CD4-positive, CD25-positive, alpha-beta regulatory T cell (primary cell): ENCODE measurements around the gene FSTL4. TPM values are rescaled to one million over a fixed set of nuclear protein-coding genes. Genes with fewer than 3 reads are reported as not detected.

Source experiments
- ATAC-seq, 2 donors: fragments of 150-1000 bp; cut with Tn5 transposase; one replicate each; pipeline ENCODE4 v1.10.0; 2021; ENCODE audit warnings: low read depth in 2 of 2, moderate number of reproducible peaks in 2 of 2, moderate library complexity in 1 of 2
- DNase-seq, 3 donors: peaks; one replicate each; pipeline versions ENCODE4 v3.0.0 to v3.0.0-alpha.2; 2012 to 2022; ENCODE audit warnings: mixed read lengths in 1 of 3
- H3K27ac ChIP-seq: one replicate; pipeline ENCODE4 v1.7.0; 2013; ENCODE audit warnings: mild to moderate bottlenecking, low read length; ENCODE audit not compliant: insufficient read depth, poor library complexity, severe bottlenecking
- H3K27me3 ChIP-seq: one replicate; pipeline ENCODE4 v1.7.0; 2013; ENCODE audit warnings: low read length; ENCODE audit not compliant: control insufficient read depth, insufficient read depth
- H3K36me3 ChIP-seq: one replicate; pipeline ENCODE4 v1.7.0; 2013; ENCODE audit warnings: mild to moderate bottlenecking, low read length, moderate library complexity; ENCODE audit not compliant: control insufficient read depth, insufficient read depth
- H3K4me1 ChIP-seq: 2 replicates; pipeline ENCODE4 v1.7.0; 2013; ENCODE audit warnings: mild to moderate bottlenecking, low read length; ENCODE audit not compliant: insufficient read depth, control insufficient read depth, poor library complexity, severe bottlenecking
- H3K4me3 ChIP-seq: one replicate; pipeline ENCODE4 v1.7.0; 2013; ENCODE audit warnings: low read depth, mild to moderate bottlenecking, low read length, moderate library complexity
- H3K9me3 ChIP-seq, 2 experiments: 1 replicate in 1 of 2; 2 replicates in 1 of 2; pipeline ENCODE4 v1.7.0; 2013; ENCODE audit warnings: low read length in 2 of 2, mild to moderate bottlenecking in 1 of 2, moderate library complexity in 1 of 2; ENCODE audit not compliant: control insufficient read depth in 2 of 2
- H3K27ac Mint-ChIP-seq, 3 donors: one replicate each; pipeline ENCODE4 v1.8.0; 2020 to 2022; ENCODE audit warnings: mild to moderate bottlenecking in 3 of 3, mixed read lengths in 3 of 3, moderate library complexity in 2 of 3
- H3K27me3 Mint-ChIP-seq: one replicate; pipeline ENCODE4 v1.8.0; 2022; ENCODE audit warnings: mild to moderate bottlenecking, mixed read lengths
- H3K36me3 Mint-ChIP-seq: one replicate; pipeline ENCODE4 v1.8.0; 2020; ENCODE audit warnings: mixed read lengths
- H3K4me1 Mint-ChIP-seq, 4 donors: one replicate each; pipeline ENCODE4 v1.8.0; 2020 to 2022; ENCODE audit warnings: mixed read lengths in 4 of 4, mild to moderate bottlenecking in 1 of 4
- H3K4me3 Mint-ChIP-seq, 4 donors: one replicate each; pipeline ENCODE4 v1.8.0; 2020 to 2022; ENCODE audit warnings: mild to moderate bottlenecking in 4 of 4, mixed read lengths in 4 of 4, moderate library complexity in 3 of 4
- H3K9me3 Mint-ChIP-seq, 7 donors: one replicate each; pipeline ENCODE4 v1.8.0; 2020 to 2022; ENCODE audit warnings: mixed read lengths in 7 of 7, mild to moderate bottlenecking in 3 of 7, moderate library complexity in 2 of 7
- polyA plus RNA-seq, 4 donors: library from polyadenylated mRNA; unstranded; fragments of 300-500 nt; fragmentation: Illumina TruSeq; gene quantifications; one replicate each; pipeline ENCODE4 v1.2.3, GENCODE V29; 2021
- total RNA-seq: library from RNA; stranded (reverse); gene quantifications from one replicate; pipeline ENCODE4 v1.2.3, GENCODE V29; 2022

FSTL4 gene
- total and polyA plus RNA-seq, 5 donors from 2014 or later: 0.57 TPM; not detected in 4

DNA sequence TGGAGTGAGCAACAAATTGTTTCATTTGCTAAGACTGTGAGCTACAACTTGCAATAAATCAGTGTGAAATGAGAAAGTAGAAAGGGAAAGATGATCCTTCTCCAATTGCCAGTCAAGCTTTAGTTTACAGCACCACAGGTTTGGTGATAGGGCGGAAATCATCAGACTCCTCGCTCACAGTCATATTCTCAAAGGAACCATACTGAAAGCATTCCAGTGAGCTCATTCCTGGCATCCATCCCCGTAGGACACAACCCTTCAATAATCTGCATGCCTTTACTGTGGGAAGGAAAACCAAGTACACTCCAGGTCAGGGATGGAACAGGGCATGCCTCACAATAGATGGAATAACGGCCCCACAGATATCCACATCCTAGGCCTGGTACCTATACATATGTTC, 80.7 kb downstream of the FSTL4 start:
- no peak overlapping the region for H3K27ac ChIP-seq
- H3K27ac Mint-ChIP-seq: peak overlapping the region in 1 of 3 donors; percentile 34
- peaks cover 10% of the 10 kb centered on the region for H3K27me3 Mint-ChIP-seq

DNA sequence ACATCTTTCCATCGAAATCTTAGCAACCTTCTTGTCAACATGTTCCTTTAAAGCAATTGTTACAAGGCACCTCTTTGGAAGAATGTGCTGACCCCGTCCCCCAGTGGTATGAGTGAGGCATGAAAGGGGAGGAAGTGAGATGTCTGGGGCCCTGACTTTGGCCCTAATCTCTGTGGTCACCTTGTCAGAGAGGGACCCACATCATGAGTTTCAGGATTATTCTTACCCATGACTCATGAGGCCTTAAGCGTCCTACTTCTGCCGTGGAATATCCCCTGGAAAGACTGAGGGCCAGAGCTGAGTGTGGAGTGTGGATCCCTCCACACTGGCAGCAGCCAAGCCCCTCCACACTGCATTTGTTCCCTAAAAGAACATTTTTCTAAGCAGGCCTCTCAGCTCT, 81.2 kb downstream of the FSTL4 start:
- Mint-ChIP-seq H3K4me3 (no peak overlapping the region), H3K4me1 (no peaks in the 10 kb centered on the region), H3K27me3 (peaks cover 10% of the 10 kb centered on the region), H3K27ac (peak overlapping the region in 1 of 3 donors; percentile 34), H3K36me3 (no peaks in the 10 kb centered on the region), H3K9me3 (peaks cover 0 to under 1% (median 0%) of the 10 kb centered on the region in 7 donors)
- Histone ChIP-seq H3K27ac (no peak overlapping the region), H3K4me1 (no peaks in the 10 kb centered on the region), H3K27me3 (no peaks in the 10 kb centered on the region), H3K36me3 (no peaks in the 10 kb centered on the region), H3K4me3 (no peak overlapping the region), H3K9me3 (no peaks in the 10 kb centered on the region)
- ATAC-seq: no peak
- no peak for DNase-seq

More for the DNA sequence above, 80.7 kb downstream of the FSTL4 start:
- H3K9me3 Mint-ChIP-seq: no peaks in the 10 kb centered on the region
- Histone ChIP-seq H3K36me3 (no peaks in the 10 kb centered on the region), H3K4me3 (no peak overlapping the region), H3K4me1 (no peaks in the 10 kb centered on the region), H3K27me3 (no peaks in the 10 kb centered on the region), H3K9me3 (no peaks in the 10 kb centered on the region)
- DNase-seq (no peak), ATAC-seq (no peak)
- H3K4me3 Mint-ChIP-seq: no peak overlapping the region
- H3K36me3 Mint-ChIP-seq: no peaks in the 10 kb centered on the region
- no peaks in the 10 kb centered on the region for H3K4me1 Mint-ChIP-seq

GRCh38 chr5:133530270-133530669, 82.1 kb downstream of the FSTL4 start:
- ATAC-seq: no peak

DNA sequence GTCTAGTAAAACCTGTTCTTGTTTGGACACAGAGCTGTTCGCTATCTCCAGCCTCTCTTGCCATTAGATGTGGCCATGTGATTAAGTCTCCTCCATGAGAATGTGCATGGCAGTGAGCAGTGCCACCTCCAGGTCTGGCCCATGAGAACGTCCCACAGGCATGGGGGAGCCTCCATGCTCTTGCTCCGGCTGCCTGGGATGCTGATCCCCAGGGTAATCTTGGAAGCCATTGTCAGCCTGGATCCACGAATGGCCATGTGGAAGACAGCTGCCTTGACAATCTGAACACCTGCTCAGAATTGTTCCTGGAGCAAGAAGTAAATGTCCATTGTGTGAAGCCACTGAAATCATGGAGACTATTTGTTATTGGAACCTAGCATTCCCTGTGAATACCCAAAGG, 83.5 kb downstream of the FSTL4 start:
- H3K9me3 ChIP-seq: no peaks in the 10 kb centered on the region
- H3K27me3 Mint-ChIP-seq: peaks cover 11% of the 10 kb centered on the region
- no peak overlapping the region for H3K27ac Mint-ChIP-seq
- H3K4me1 ChIP-seq: no peaks in the 10 kb centered on the region
- no peaks in the 10 kb centered on the region for H3K4me1 Mint-ChIP-seq
- no peaks in the 10 kb centered on the region for H3K27me3 ChIP-seq
- H3K4me3 Mint-ChIP-seq: no peak overlapping the region
- no peaks in the 10 kb centered on the region for H3K36me3 Mint-ChIP-seq
- H3K9me3 Mint-ChIP-seq: peaks cover 0 to 2% (median 0%) of the 10 kb centered on the region in 7 donors
- no peaks in the 10 kb centered on the region for H3K36me3 ChIP-seq
- H3K4me3 ChIP-seq: no peak overlapping the region
- DNase-seq (no peak), ATAC-seq (no peak)
- H3K27ac ChIP-seq: no peak overlapping the region

More at GRCh38 chr5:133530270-133530669, 82.1 kb downstream of the FSTL4 start:
- DNase-seq: no peak
- H3K4me1 Mint-ChIP-seq: no peaks in the 10 kb centered on the region
- Histone ChIP-seq H3K9me3 (no peaks in the 10 kb centered on the region), H3K4me3 (no peak overlapping the region), H3K4me1 (no peaks in the 10 kb centered on the region), H3K36me3 (no peaks in the 10 kb centered on the region), H3K27me3 (no peaks in the 10 kb centered on the region), H3K27ac (no peak overlapping the region)
- peaks cover 0 to 2% (median 0%) of the 10 kb centered on the region in 7 donors for H3K9me3 Mint-ChIP-seq
- H3K36me3 Mint-ChIP-seq: no peaks in the 10 kb centered on the region
- H3K27me3 Mint-ChIP-seq: peaks cover 5% of the 10 kb centered on the region
- H3K27ac Mint-ChIP-seq: no peak overlapping the region
- no peak overlapping the region for H3K4me3 Mint-ChIP-seq

- Histone ChIP-seq H3K4me1 (no peaks in the 10 kb centered on the region), H3K9me3 (no peaks in the 10 kb centered on the region), H3K4me3 (no peak overlapping the region), H3K27me3 (peaks cover 1% of the 10 kb centered on the region), H3K36me3 (no peaks in the 10 kb centered on the region), H3K27ac (no peak overlapping the region)
- Mint-ChIP-seq H3K36me3 (no peaks in the 10 kb centered on the region), H3K9me3 (peaks cover 0 to 2% (median 0%) of the 10 kb centered on the region in 7 donors), H3K4me1 (no peaks in the 10 kb centered on the region), H3K27me3 (peaks cover 12% of the 10 kb centered on the region), H3K27ac (no peak overlapping the region), H3K4me3 (no peak overlapping the region)
- DNase-seq: no peak
- no peak for ATAC-seq
Observed at GRCh38 chr5:133527311-133527710, 85.0 kb downstream of the FSTL4 start.

DNA sequence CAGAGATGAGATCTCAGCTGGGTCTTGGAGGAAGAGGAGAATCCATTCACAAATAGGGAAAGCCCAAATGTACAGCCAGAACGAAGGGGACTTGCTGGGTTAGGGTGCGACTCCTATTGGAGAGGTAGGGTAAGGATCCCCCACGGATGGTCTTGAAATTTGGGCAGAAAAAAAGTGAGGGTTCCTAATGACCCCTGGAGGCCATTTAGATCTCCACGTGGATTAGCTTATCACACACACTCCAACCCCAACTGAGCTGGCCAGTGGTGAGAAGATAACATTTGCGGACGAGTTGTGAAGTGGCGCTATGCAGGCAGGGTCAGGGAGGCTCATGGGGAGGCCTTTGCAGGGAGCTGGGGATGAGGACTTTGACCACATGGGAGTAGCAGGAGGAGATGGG, 86.0 kb downstream of the FSTL4 start:
- Mint-ChIP-seq H3K27me3 (peaks cover 14% of the 10 kb centered on the region), H3K27ac (no peak overlapping the region), H3K36me3 (no peaks in the 10 kb centered on the region), H3K4me3 (no peak overlapping the region), H3K9me3 (peaks cover 0 to 2% (median 0%) of the 10 kb centered on the region in 7 donors), H3K4me1 (no peaks in the 10 kb centered on the region)
- Histone ChIP-seq H3K27me3 (peaks cover 2% of the 10 kb centered on the region), H3K36me3 (no peaks in the 10 kb centered on the region), H3K4me1 (no peaks in the 10 kb centered on the region), H3K27ac (no peak overlapping the region), H3K9me3 (no peaks in the 10 kb centered on the region), H3K4me3 (no peak overlapping the region)
- DNase-seq: no peak
- no peak for ATAC-seq

- Histone ChIP-seq H3K9me3 (no peaks in the 10 kb centered on the region), H3K4me1 (no peaks in the 10 kb centered on the region), H3K27ac (no peak overlapping the region), H3K4me3 (no peak overlapping the region), H3K36me3 (no peaks in the 10 kb centered on the region), H3K27me3 (peaks cover 2% of the 10 kb centered on the region)
- DNase-seq: no peak
- H3K4me3 Mint-ChIP-seq: no peak overlapping the region
- peaks cover 0 to 2% (median 0%) of the 10 kb centered on the region in 7 donors for H3K9me3 Mint-ChIP-seq
- H3K27ac Mint-ChIP-seq: no peak overlapping the region
- ATAC-seq: no peak
- peaks cover 16% of the 10 kb centered on the region for H3K27me3 Mint-ChIP-seq
- no peaks in the 10 kb centered on the region for H3K36me3 Mint-ChIP-seq
- no peaks in the 10 kb centered on the region for H3K4me1 Mint-ChIP-seq
Observed at GRCh38 chr5:133525126-133525525, 87.2 kb downstream of the FSTL4 start.

DNA sequence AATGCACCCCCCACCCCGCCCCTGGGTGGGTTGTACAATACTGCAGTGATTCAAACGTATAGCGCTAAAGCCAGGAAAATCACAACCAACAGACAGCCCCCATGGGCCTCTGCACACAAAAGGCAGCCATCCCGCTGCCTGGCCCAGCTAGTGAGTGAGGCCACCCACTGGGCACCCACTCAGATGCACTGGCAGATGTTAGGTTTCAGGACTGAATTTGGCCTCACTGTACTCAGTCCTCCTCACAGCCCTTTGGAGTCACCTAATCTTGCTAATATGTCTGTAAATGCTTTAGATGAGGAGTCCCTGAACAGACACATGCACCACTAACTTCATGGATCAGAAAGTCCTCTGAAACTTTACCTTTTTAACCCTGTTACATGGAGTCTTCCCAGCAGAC, 87.7 kb downstream of the FSTL4 start:
- DNase-seq: no peak
- H3K27ac ChIP-seq: no peak overlapping the region
- peaks cover 0 to 2% (median 0%) of the 10 kb centered on the region in 7 donors for H3K9me3 Mint-ChIP-seq
- H3K4me3 ChIP-seq: no peak overlapping the region
- no peak for ATAC-seq
- H3K4me1 ChIP-seq: no peaks in the 10 kb centered on the region
- H3K9me3 ChIP-seq: no peaks in the 10 kb centered on the region
- no peaks in the 10 kb centered on the region for H3K36me3 ChIP-seq
- H3K4me1 Mint-ChIP-seq: no peaks in the 10 kb centered on the region
- H3K27me3 Mint-ChIP-seq: peaks cover 16% of the 10 kb centered on the region
- H3K27ac Mint-ChIP-seq: no peak overlapping the region
- no peaks in the 10 kb centered on the region for H3K36me3 Mint-ChIP-seq
- H3K27me3 ChIP-seq: peaks cover 2% of the 10 kb centered on the region
- no peak overlapping the region for H3K4me3 Mint-ChIP-seq
